ENCODE data around the gene ANKHD1. TPM values are rescaled to one million over a fixed set of nuclear protein-coding genes. Genes with fewer than 3 reads are reported as not detected.
"Not testable (repeated sequence)": the region's sequence is repeated elsewhere in the genome, so short reads cannot be mapped to it uniquely, and the experiment has no call there.

The ANKHD1 gene
- total RNA-seq, 2 experiments from 2014 or later, result 90.6 to 143 TPM

GRCh38 chr5:140423609-140424008, 22.0 kb downstream of the ANKHD1 start:
- POLR2A ChIA-PET, result interaction anchor here (1.0 kb wide), 1 partner anchor 62 kb away, joined by 3 read pairs; no protein-coding TSS in a partner anchor
- H3K36me3 ChIP-seq (ENCODE audit: insufficient read depth, low read length), result peaks cover 62% of the 10 kb centered on the region
- no TSS peak for BruUV-seq (replicated peaks)

DNA sequence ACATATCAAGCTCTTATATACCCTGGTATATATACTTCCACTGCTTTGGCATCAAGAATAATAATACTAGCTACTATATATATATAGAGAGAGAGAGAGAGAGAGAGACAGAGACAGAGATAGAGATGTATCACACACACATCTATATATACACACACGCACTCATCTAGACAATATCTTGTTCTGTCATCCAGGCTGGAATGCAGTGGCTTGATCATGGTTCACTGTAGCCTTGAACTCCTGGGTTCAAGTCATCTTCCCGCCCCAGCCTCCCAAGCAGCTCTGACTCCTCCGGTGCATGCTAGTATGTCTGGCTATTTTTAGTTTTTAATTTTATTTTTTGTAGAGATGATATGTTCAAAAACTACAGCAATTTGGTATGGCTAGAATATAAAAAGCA, 22.5 kb downstream of the ANKHD1 start:
- Histone ChIP-seq H2AFZ (ENCODE audit: low read length) (no peak overlapping the region), H3K27ac (ENCODE audit: low read depth, low read length, poor library complexity, severe bottlenecking) (no peak overlapping the region), H3K36me3 (ENCODE audit: insufficient read depth, low read length) (peaks cover 57% of the 10 kb centered on the region), H3K9me3 (ENCODE audit: low read length) (no peaks in the 10 kb centered on the region), H3K4me3 (ENCODE audit: low read depth, low read length, poor library complexity, severe bottlenecking) (no peak overlapping the region), H3K9me2 (ENCODE audit: insufficient read depth, low read length) (no peaks in the 10 kb centered on the region), H4K20me1 (ENCODE audit: insufficient read depth, low read length) (0 out of 2 replicates have a peak, but pooled peaks cover 5% of the 10 kb centered on the region), H3K4me2 (ENCODE audit: low read length) (no peak overlapping the region), H3K79me2 (ENCODE audit: insufficient read depth, low read depth, low read length) (peaks cover 70% of the 10 kb centered on the region), H3K4me1 (ENCODE audit: insufficient read depth, low read length, poor library complexity, severe bottlenecking) (no peaks in the 10 kb centered on the region)
- intact Hi-C loops (cut with micrococcal nuclease; ENCODE audit: unreplicated experiment), result no loop called here
- BruUV-seq (replicated peaks), result no TSS peak
- no peak for DNase-seq (ENCODE audit: low spot score)
- CTCF ChIA-PET (ENCODE audit: unreplicated experiment), result no interaction called here
- TF ChIP-seq CTCF (conservative IDR thresholded peaks at IDR 0.05; ENCODE audit: low read length) (no peak), EZH2phosphoT487 (IDR thresholded peaks at IDR 0.05; ENCODE audit: borderline replicate concordance, low read depth, low read length) (no peak)
- POLR2A ChIA-PET, result interaction anchor here (1.0 kb wide), 1 partner anchor 62 kb away, joined by 3 read pairs; no protein-coding TSS in a partner anchor

More at GRCh38 chr5:140423609-140424008, 22.0 kb downstream of the ANKHD1 start:
- Histone ChIP-seq H3K27ac (ENCODE audit: low read depth, low read length, poor library complexity, severe bottlenecking) (no peak overlapping the region), H2AFZ (ENCODE audit: low read length) (no peak overlapping the region), H3K4me3 (ENCODE audit: low read depth, low read length, poor library complexity, severe bottlenecking) (no peak overlapping the region), H3K9me3 (ENCODE audit: low read length) (no peaks in the 10 kb centered on the region), H4K20me1 (ENCODE audit: insufficient read depth, low read length) (0 out of 2 replicates have a peak, but pooled peaks cover 5% of the 10 kb centered on the region), H3K4me1 (ENCODE audit: insufficient read depth, low read length, poor library complexity, severe bottlenecking) (peaks cover 2% of the 10 kb centered on the region), H3K4me2 (ENCODE audit: low read length) (no peak overlapping the region), H3K9me2 (ENCODE audit: insufficient read depth, low read length) (no peaks in the 10 kb centered on the region), H3K79me2 (ENCODE audit: insufficient read depth, low read depth, low read length) (peaks cover 75% of the 10 kb centered on the region)
- DNase-seq (ENCODE audit: low spot score), result no peak
- intact Hi-C loops (cut with micrococcal nuclease; ENCODE audit: unreplicated experiment), result no loop called here
- TF ChIP-seq CTCF (conservative IDR thresholded peaks at IDR 0.05; ENCODE audit: low read length), result no peak
- no peak for TF ChIP-seq EZH2phosphoT487 (IDR thresholded peaks at IDR 0.05; ENCODE audit: borderline replicate concordance, low read depth, low read length)
- CTCF ChIA-PET (ENCODE audit: unreplicated experiment), result no interaction called here

DNA sequence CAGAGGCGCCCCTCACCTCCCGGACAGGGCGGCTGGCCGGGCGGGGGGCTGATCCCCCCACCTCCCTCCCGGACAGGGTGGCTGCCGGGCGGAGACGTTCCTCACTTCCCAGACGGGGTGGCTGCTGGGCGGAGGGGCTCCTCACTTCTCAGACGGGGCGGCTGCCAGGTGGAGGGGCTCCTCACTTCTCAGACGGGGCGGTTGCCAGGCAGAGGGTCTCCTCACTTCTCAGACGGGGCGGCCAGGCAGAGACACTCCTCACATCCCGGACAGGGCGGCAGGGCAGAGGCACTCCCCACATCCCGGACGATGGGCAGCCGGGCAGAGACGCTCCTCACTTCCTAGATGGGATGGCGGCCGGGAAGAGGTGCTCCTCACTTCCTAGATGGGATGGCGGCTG, 26.1 kb downstream of the ANKHD1 start:
- H3K27ac ChIP-seq (ENCODE audit: low read depth, low read length, poor library complexity, severe bottlenecking); H3K4me3 ChIP-seq (ENCODE audit: low read depth, low read length, poor library complexity, severe bottlenecking); H3K4me1 ChIP-seq (ENCODE audit: insufficient read depth, low read length, poor library complexity, severe bottlenecking); H3K9me2 ChIP-seq (ENCODE audit: insufficient read depth, low read length); BruUV-seq (replicated peaks); POLR2A ChIA-PET; CTCF ChIA-PET (ENCODE audit: unreplicated experiment); DNase-seq (ENCODE audit: low spot score); intact Hi-C loops (cut with micrococcal nuclease; ENCODE audit: unreplicated experiment); H3K9me3 ChIP-seq (ENCODE audit: low read length); H3K4me2 ChIP-seq (ENCODE audit: low read length); H2AFZ ChIP-seq (ENCODE audit: low read length): not testable (repeated sequence)
- Histone ChIP-seq H3K79me2 (ENCODE audit: insufficient read depth, low read depth, low read length) (peaks cover 72% of the 10 kb centered on the region), H3K36me3 (ENCODE audit: insufficient read depth, low read length) (peaks cover 45% of the 10 kb centered on the region), H4K20me1 (ENCODE audit: insufficient read depth, low read length) (0 out of 2 replicates have a peak, but pooled peaks cover 11% of the 10 kb centered on the region)

All from OCI-LY7 (cell line).